ENCODE data around the gene H2AZ1. TPM values are rescaled to one million over a fixed set of nuclear protein-coding genes. Genes with fewer than 3 reads are reported as not detected.

Gene H2AZ1
- total RNA-seq, 4 donors from 2014 or later: 78.7 to 188 (median 142) TPM

- no peak for TF ChIP-seq CTCF (IDR thresholded peaks at IDR 0.05; ENCODE audit: low read depth)
These were observed 32.5 kb downstream of the H2AZ1 start for GRCh38 chr4:99917575-99917974.

- TF ChIP-seq CTCF (IDR thresholded peaks at IDR 0.05; ENCODE audit: low read depth): no peak
These were observed 34.6 kb downstream of the H2AZ1 start for GRCh38 chr4:99915449-99915848.

Other genes with a start within 250 kb of the H2AZ1 start
- gene DAPP1, start 133.4 kb downstream of the H2AZ1 start, total RNA-seq: 10 to 100 TPM in 1 of 4 donors, 1 to 10 TPM in 2, under 1 TPM in 1; 0.57 to 28.0 (median 4.1) TPM
- gene LAMTOR3, start 55.8 kb downstream of the H2AZ1 start, total RNA-seq: 10 to 100 TPM; 27.3 to 63.6 (median 52.5) TPM
- 10 to 100 TPM; 35.9 to 63.1 (median 41.7) TPM for gene DNAJB14, start 3.7 kb downstream of the H2AZ1 start, total RNA-seq
- 1 to 10 TPM; 2.1 to 6.3 (median 4.1) TPM for gene DDIT4L, start 240.2 kb upstream of the H2AZ1 start, total RNA-seq